ENCODE data around the gene CLDN2.

The CLDN2 gene

DNA sequence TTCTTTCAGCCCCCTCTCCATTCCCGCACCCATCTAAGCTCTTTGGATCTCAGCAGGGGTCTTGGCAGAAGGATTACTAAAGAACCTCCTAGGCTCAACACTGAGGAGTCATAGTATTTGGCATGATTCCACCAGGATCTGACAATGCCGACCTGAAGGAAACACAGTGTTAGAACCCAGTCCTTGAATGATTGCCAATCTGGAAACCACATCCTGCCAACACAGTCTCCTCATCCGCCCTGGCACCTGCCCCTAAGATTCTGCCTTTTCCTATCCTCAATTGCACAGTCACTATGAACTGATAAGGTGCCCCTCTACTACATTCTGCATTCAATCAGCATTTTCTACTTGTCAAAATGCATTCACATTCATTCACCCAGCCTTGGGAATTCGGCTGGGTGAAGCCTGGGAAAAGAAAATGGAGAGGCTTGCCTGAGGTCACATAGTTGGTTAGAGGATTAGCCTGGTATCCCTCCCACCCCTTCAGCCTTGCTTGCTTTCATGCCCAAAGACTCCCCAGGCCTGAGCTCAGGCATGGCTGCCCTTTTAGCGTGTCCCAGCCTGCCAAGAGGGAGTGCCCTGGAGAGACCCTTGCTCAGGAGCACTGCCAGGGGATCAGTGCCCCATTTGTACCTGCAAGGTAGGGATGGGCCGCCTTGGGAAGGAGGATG, 2.2 kb upstream of the CLDN2 start:
- no CpG with 5 or more reads among the region's 6 CpGs for WGBS, 2 donors (ENCODE audit: extremely low coverage in 2 of 2, insufficient read length in 2 of 2, insufficient replicate concordance in 1 of 2)
- Histone ChIP-seq H2BK15ac (ENCODE audit: low read length) (no peak overlapping the region), H3K23ac (ENCODE audit: low read depth, low read length, poor library complexity) (no peak overlapping the region), H3K4me1 (ENCODE audit: control insufficient read depth in 2 of 2, insufficient read depth in 1 of 2, low read depth in 1 of 2, low read length in 2 of 2) (peaks cover 6 to 11% of the 10 kb centered on the region in 2 donors), H3K27me3 (ENCODE audit: control insufficient read depth in 3 of 3, insufficient read depth in 3 of 3, low read depth in 1 of 3, low read length in 3 of 3) (peaks cover 0 to 32% (median 0%) of the 10 kb centered on the region in 3 experiments), H3K36me3 (replicated peaks in 1 of 2; ENCODE audit: control insufficient read depth in 2 of 2, insufficient read depth in 2 of 2, low read length in 2 of 2) (no peaks in the 10 kb centered on the region), H3K4me3 (ENCODE audit: low read length in 2 of 2) (no peak overlapping the region), H3K14ac (ENCODE audit: low read length) (no peak overlapping the region), H2BK120ac (ENCODE audit: low read depth, low read length) (no peak overlapping the region), H3K27ac (replicated peaks; ENCODE audit: low read length) (no peak overlapping the region), H3K18ac (ENCODE audit: low read length) (peak overlapping the region; percentile 80), H3K4me2 (ENCODE audit: insufficient read depth, low read length, poor library complexity, severe bottlenecking) (no peak overlapping the region), H3K4ac (ENCODE audit: low read length) (no peak overlapping the region), H2AFZ (ENCODE audit: low read length) (no peak overlapping the region), H4K91ac (ENCODE audit: low read depth, low read length, poor library complexity) (no peak overlapping the region), H3K79me1 (ENCODE audit: low read depth, low read length) (no peaks in the 10 kb centered on the region), H2AK5ac (ENCODE audit: low read depth, low read length) (no peak overlapping the region), H2BK12ac (ENCODE audit: low read length) (peak overlapping the region; percentile 58), H3K9me3 (replicated peaks in 1 of 2; ENCODE audit: control insufficient read depth in 2 of 2, insufficient read depth in 1 of 2, low read depth in 1 of 2, low read length in 2 of 2) (no peaks in the 10 kb centered on the region), H2BK5ac (ENCODE audit: low read length) (no peak overlapping the region), H3K9ac (ENCODE audit: low read depth, low read length, poor library complexity) (no peak overlapping the region), H4K8ac (ENCODE audit: low read depth, low read length) (no peak overlapping the region)
- no peak for DNase-seq (ENCODE audit: low spot score)

DNA sequence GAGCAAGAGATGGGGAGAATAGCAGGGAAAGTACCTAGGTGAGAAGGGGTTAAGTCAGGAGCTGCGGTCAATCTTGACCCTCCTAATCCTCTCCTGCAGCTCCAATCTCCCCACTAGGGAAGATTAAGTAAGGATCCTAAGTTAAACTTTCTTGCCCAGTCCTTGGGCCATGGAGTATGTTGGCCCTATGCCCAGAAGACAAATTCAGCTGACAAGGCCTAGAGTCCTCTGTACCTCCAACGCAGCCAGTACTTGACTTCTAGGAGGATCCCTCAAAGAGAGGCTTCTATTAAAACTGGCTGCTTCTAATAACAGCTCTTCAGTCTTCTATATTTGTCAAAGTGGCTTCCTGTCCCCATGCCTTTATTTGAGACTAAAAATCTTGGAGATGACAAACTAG, 1.4 kb downstream of the CLDN2 start:
- no peak overlapping the region for H2BK5ac ChIP-seq (ENCODE audit: low read length)
- H3K4me3 ChIP-seq (ENCODE audit: low read length in 2 of 2) = no peak overlapping the region
- no peak overlapping the region for H3K4me2 ChIP-seq (ENCODE audit: insufficient read depth, low read length, poor library complexity, severe bottlenecking)
- no peak overlapping the region for H2BK15ac ChIP-seq (ENCODE audit: low read length)
- H2AFZ ChIP-seq (ENCODE audit: low read length) = no peak overlapping the region
- no peak overlapping the region for H2BK12ac ChIP-seq (ENCODE audit: low read length)
- H4K91ac ChIP-seq (ENCODE audit: low read depth, low read length, poor library complexity) = no peak overlapping the region
- no CpG with 5 or more reads among the region's 2 CpGs for WGBS, 2 donors (ENCODE audit: extremely low coverage in 2 of 2, insufficient read length in 2 of 2, insufficient replicate concordance in 1 of 2)
- peaks cover 6 to 11% of the 10 kb centered on the region in 2 donors for H3K4me1 ChIP-seq (ENCODE audit: control insufficient read depth in 2 of 2, insufficient read depth in 1 of 2, low read depth in 1 of 2, low read length in 2 of 2)
- H3K27me3 ChIP-seq (ENCODE audit: control insufficient read depth in 3 of 3, insufficient read depth in 3 of 3, low read depth in 1 of 3, low read length in 3 of 3) = peaks cover 0 to 27% (median 0%) of the 10 kb centered on the region in 3 experiments
- H2AK5ac ChIP-seq (ENCODE audit: low read depth, low read length) = no peak overlapping the region
- no peak overlapping the region for H3K9ac ChIP-seq (ENCODE audit: low read depth, low read length, poor library complexity)
- DNase-seq (ENCODE audit: low spot score) = no peak
- H3K79me1 ChIP-seq (ENCODE audit: low read depth, low read length) = no peaks in the 10 kb centered on the region
- no peak overlapping the region for H3K14ac ChIP-seq (ENCODE audit: low read length)
- no peak overlapping the region for H3K18ac ChIP-seq (ENCODE audit: low read length)
- H3K36me3 ChIP-seq (replicated peaks in 1 of 2; ENCODE audit: control insufficient read depth in 2 of 2, insufficient read depth in 2 of 2, low read length in 2 of 2) = no peaks in the 10 kb centered on the region
- no peak overlapping the region for H2BK120ac ChIP-seq (ENCODE audit: low read depth, low read length)
- no peak overlapping the region for H3K23ac ChIP-seq (ENCODE audit: low read depth, low read length, poor library complexity)
- no peak overlapping the region for H3K27ac ChIP-seq (replicated peaks; ENCODE audit: low read length)
- H4K8ac ChIP-seq (ENCODE audit: low read depth, low read length) = no peak overlapping the region
- no peak overlapping the region for H3K4ac ChIP-seq (ENCODE audit: low read length)
- H3K9me3 ChIP-seq (replicated peaks in 1 of 2; ENCODE audit: control insufficient read depth in 2 of 2, insufficient read depth in 1 of 2, low read depth in 1 of 2, low read length in 2 of 2) = no peaks in the 10 kb centered on the region

DNA sequence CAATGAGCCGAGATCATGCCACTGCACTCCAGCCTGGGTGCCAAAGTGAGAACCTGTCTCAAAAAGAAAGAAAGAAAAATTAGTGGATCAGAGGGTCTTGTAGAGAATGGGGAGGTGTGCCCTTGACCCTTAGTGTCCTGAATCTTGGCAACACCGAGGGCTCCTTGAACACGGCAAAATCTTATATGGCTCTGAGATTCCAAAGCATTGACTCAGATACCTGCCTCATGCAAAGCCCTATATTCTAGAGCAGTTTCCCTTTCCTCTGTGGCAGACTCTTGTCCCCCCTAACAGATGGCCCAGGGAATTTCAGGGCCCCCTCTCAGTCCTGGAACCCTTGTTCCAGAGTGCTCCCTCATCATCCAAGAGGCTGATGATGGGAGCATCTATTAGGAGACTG, 6.8 kb downstream of the CLDN2 start:
- Histone ChIP-seq H2AFZ (ENCODE audit: low read length) (no peak overlapping the region), H3K14ac (ENCODE audit: low read length) (no peak overlapping the region), H3K4ac (ENCODE audit: low read length) (no peak overlapping the region), H4K8ac (ENCODE audit: low read depth, low read length) (no peak overlapping the region), H2BK120ac (ENCODE audit: low read depth, low read length) (no peak overlapping the region), H3K79me1 (ENCODE audit: low read depth, low read length) (no peaks in the 10 kb centered on the region), H3K27ac (replicated peaks; ENCODE audit: low read length) (no peak overlapping the region), H2AK5ac (ENCODE audit: low read depth, low read length) (no peak overlapping the region), H3K36me3 (replicated peaks in 1 of 2; ENCODE audit: control insufficient read depth in 2 of 2, insufficient read depth in 2 of 2, low read length in 2 of 2) (no peaks in the 10 kb centered on the region), H3K23ac (ENCODE audit: low read depth, low read length, poor library complexity) (no peak overlapping the region), H3K4me3 (ENCODE audit: low read length in 2 of 2) (no peak overlapping the region), H2BK5ac (ENCODE audit: low read length) (no peak overlapping the region), H4K91ac (ENCODE audit: low read depth, low read length, poor library complexity) (no peak overlapping the region), H2BK15ac (ENCODE audit: low read length) (no peak overlapping the region), H2BK12ac (ENCODE audit: low read length) (no peak overlapping the region), H3K4me1 (ENCODE audit: control insufficient read depth in 2 of 2, insufficient read depth in 1 of 2, low read depth in 1 of 2, low read length in 2 of 2) (peaks cover 0 to 2% of the 10 kb centered on the region in 2 donors), H3K18ac (ENCODE audit: low read length) (no peak overlapping the region), H3K9ac (ENCODE audit: low read depth, low read length, poor library complexity) (no peak overlapping the region), H3K27me3 (ENCODE audit: control insufficient read depth in 3 of 3, insufficient read depth in 3 of 3, low read depth in 1 of 3, low read length in 3 of 3) (peaks cover 0 to under 1% (median 0%) of the 10 kb centered on the region in 3 experiments), H3K9me3 (replicated peaks in 1 of 2; ENCODE audit: control insufficient read depth in 2 of 2, insufficient read depth in 1 of 2, low read depth in 1 of 2, low read length in 2 of 2) (no peaks in the 10 kb centered on the region), H3K4me2 (ENCODE audit: insufficient read depth, low read length, poor library complexity, severe bottlenecking) (no peak overlapping the region)
- DNase-seq (ENCODE audit: low spot score) = no peak
- WGBS, 2 donors (ENCODE audit: extremely low coverage in 2 of 2, insufficient read length in 2 of 2, insufficient replicate concordance in 1 of 2) = no CpG with 5 or more reads among the region's 3 CpGs

DNA sequence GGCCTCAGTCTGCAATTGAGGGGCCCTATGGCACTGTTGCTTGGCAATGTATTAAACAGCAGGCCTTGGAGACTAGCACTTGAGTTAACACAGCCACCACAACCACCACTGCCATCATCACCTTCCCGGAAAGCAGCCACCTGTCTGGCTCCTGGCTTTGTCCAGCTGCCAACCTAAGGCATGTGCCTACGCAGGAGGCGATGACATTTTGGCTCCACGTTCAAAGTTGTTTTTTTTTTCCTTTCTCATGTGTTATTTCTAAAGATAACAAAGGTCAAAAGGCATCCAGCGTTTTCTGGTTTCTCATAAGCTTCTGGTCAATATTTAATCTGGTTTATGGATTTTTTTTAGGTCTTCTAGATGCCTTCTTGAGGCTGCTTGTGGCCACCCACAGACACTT, 7.5 kb downstream of the CLDN2 start:
- H3K4me1 ChIP-seq (ENCODE audit: control insufficient read depth in 2 of 2, insufficient read depth in 1 of 2, low read depth in 1 of 2, low read length in 2 of 2) = peaks cover 0 to 2% of the 10 kb centered on the region in 2 donors
- H2BK120ac ChIP-seq (ENCODE audit: low read depth, low read length) = no peak overlapping the region
- no peak overlapping the region for H3K9ac ChIP-seq (ENCODE audit: low read depth, low read length, poor library complexity)
- H3K9me3 ChIP-seq (replicated peaks in 1 of 2; ENCODE audit: control insufficient read depth in 2 of 2, insufficient read depth in 1 of 2, low read depth in 1 of 2, low read length in 2 of 2) = no peaks in the 10 kb centered on the region
- no peak overlapping the region for H4K91ac ChIP-seq (ENCODE audit: low read depth, low read length, poor library complexity)
- DNase-seq (ENCODE audit: low spot score) = no peak
- no peak overlapping the region for H2AK5ac ChIP-seq (ENCODE audit: low read depth, low read length)
- H2AFZ ChIP-seq (ENCODE audit: low read length) = no peak overlapping the region
- H2BK15ac ChIP-seq (ENCODE audit: low read length) = no peak overlapping the region
- no peak overlapping the region for H3K27ac ChIP-seq (replicated peaks; ENCODE audit: low read length)
- no peak overlapping the region for H3K23ac ChIP-seq (ENCODE audit: low read depth, low read length, poor library complexity)
- no peak overlapping the region for H3K4ac ChIP-seq (ENCODE audit: low read length)
- no peaks in the 10 kb centered on the region for H3K36me3 ChIP-seq (replicated peaks in 1 of 2; ENCODE audit: control insufficient read depth in 2 of 2, insufficient read depth in 2 of 2, low read length in 2 of 2)
- H3K79me1 ChIP-seq (ENCODE audit: low read depth, low read length) = no peaks in the 10 kb centered on the region
- H3K4me3 ChIP-seq (ENCODE audit: low read length in 2 of 2) = no peak overlapping the region
- H2BK5ac ChIP-seq (ENCODE audit: low read length) = no peak overlapping the region
- no peak overlapping the region for H2BK12ac ChIP-seq (ENCODE audit: low read length)
- WGBS, 2 donors (ENCODE audit: extremely low coverage in 2 of 2, insufficient read length in 2 of 2, insufficient replicate concordance in 1 of 2) = no CpG with 5 or more reads among the region's 5 CpGs
- H3K27me3 ChIP-seq (ENCODE audit: control insufficient read depth in 3 of 3, insufficient read depth in 3 of 3, low read depth in 1 of 3, low read length in 3 of 3) = no peaks in the 10 kb centered on the region
- no peak overlapping the region for H3K4me2 ChIP-seq (ENCODE audit: insufficient read depth, low read length, poor library complexity, severe bottlenecking)
- H3K14ac ChIP-seq (ENCODE audit: low read length) = no peak overlapping the region
- no peak overlapping the region for H4K8ac ChIP-seq (ENCODE audit: low read depth, low read length)
- no peak overlapping the region for H3K18ac ChIP-seq (ENCODE audit: low read length)
